H1 (cell line): Measurements from ENCODE around the gene RHOV.

Experiments
- EP300 ChIP-seq, 2 experiments: IDR thresholded peaks; 1 replicate in 1 of 2; 2 replicates in 1 of 2; pipeline ENCODE4 v1.6.1; 2011 to 2012; ENCODE audit warnings: low read depth in 2 of 2, low read length in 2 of 2, mild to moderate bottlenecking in 2 of 2, borderline replicate concordance in 1 of 2, inconsistent platforms in 1 of 2, moderate library complexity in 1 of 2
- EZH2 ChIP-seq: fragments of 200-600 bp; sonication (generic); IDR thresholded peaks from 2 replicates; pipeline ENCODE4 v1.7.1; 2012; ENCODE audit warnings: low read depth, mild to moderate bottlenecking, moderate library complexity, low read length, inconsistent platforms; ENCODE audit not compliant: severe bottlenecking
- JUND ChIP-seq: IDR thresholded peaks from 2 replicates; pipeline ENCODE4 v1.6.1; 2011; ENCODE audit warnings: mild to moderate bottlenecking, improper control_type of control experiment, low read length
- POLR2AphosphoS5 ChIP-seq: IDR thresholded peaks from 2 replicates; pipeline ENCODE4 v1.6.1; 2011; ENCODE audit warnings: low read depth, low read length
- SIX5 ChIP-seq: IDR thresholded peaks from 2 replicates; pipeline ENCODE4 v1.6.1; 2011; ENCODE audit warnings: mild to moderate bottlenecking, low read depth, low read length
- TF ChIP-seq, protein P1 (sequence below): IDR thresholded peaks from 2 replicates; pipeline ENCODE4 v1.6.1; 2012; ENCODE audit warnings: inconsistent platforms

DNA sequence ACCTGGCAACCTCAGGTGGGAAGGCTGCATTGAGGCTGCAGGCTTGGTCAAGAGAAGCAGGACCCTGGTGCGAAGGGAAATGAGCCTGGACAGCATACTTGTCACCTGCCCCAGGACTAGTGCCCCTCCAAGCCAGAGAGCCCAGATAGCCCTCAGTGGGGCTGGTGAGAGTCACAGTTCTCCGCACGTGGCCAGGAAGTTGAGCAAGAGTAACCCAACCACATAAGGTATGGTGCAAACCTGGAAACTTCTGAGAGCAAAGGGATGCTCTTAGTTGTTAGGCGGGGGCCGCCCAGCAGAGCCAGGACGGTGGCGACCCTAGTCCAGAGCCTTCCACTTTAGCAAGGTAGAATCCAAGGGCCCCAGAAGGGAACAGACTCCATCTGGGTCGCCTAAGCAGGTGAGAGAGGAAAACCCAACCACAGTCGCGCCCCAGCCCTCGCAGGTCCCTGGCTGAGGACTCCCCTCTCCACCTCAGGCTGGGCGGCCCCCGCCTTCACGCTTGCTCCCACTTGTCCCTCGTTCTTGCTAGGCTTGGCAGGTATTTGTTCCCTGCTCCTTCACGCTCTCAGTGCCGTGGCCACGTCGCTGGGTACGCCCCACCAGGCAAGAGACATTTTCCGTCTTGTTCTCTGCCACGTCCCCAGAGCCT lies 19.1 kb upstream of the RHOV start:
- TF ChIP-seq, protein P1, sequence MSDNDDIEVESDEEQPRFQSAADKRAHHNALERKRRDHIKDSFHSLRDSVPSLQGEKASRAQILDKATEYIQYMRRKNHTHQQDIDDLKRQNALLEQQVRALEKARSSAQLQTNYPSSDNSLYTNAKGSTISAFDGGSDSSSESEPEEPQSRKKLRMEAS = no peak
- TF ChIP-seq EP300 (IDR thresholded peaks at IDR 0.05; ENCODE audit: borderline replicate concordance in 1 of 2, low read depth in 2 of 2, low read length in 2 of 2) (no peak), EZH2 (no peak), JUND (no peak), SIX5 (no peak), POLR2AphosphoS5 (no peak)
